Activated naive CD8-positive, alpha-beta T cell treated with anti-CD3 and anti-CD28 coated beads, Interleukin-2, amount 50 U/mL, for 24 hours (primary cell): ENCODE data around the gene CCNY.

Source experiments
- ATAC-seq: fragments of 150-1000 bp; cut with Tn5 transposase; one replicate; pipeline ENCODE4 v1.10.0; 2021
- DNase-seq: peaks from one replicate; pipeline ENCODE4 v3.0.0; 2021
- H3K27ac Mint-ChIP-seq: one replicate; pipeline ENCODE4 v1.8.0; 2021; ENCODE audit warnings: mild to moderate bottlenecking, mixed read lengths
- H3K27me3 Mint-ChIP-seq: one replicate; pipeline ENCODE4 v1.8.0; 2021; ENCODE audit warnings: mixed read lengths
- H3K36me3 Mint-ChIP-seq: one replicate; pipeline ENCODE4 v1.8.0; 2021; ENCODE audit warnings: low read depth, mixed read lengths
- H3K4me1 Mint-ChIP-seq: one replicate; pipeline ENCODE4 v1.8.0; 2021; ENCODE audit warnings: mixed read lengths
- H3K4me3 Mint-ChIP-seq: one replicate; pipeline ENCODE4 v1.8.0; 2021; ENCODE audit warnings: mild to moderate bottlenecking, moderate library complexity, mixed read lengths
- H3K9me3 Mint-ChIP-seq: one replicate; pipeline ENCODE4 v1.8.0; 2021; ENCODE audit warnings: mixed read lengths

CCNY gene

DNA sequence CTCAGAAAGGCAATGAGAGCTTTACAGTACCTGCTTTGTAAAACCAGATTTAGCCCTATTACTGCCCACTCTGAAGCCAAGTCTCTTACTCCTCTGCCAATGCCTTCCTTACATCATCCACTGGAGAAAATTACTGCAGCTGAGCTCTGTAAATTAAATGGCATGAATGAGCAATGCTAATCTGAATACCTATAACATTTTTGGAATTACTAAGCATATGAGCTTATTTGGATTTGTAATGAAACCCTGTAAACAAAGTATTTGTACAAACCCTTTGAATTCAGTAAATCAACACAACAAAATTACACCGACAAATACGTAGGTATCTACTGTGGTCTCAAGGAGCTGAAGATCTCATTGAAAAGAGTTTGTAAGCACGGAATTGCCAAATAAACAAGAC is 12.1 kb upstream of the CCNY start:
- no peaks in the 10 kb centered on the region for H3K27me3 Mint-ChIP-seq

DNA sequence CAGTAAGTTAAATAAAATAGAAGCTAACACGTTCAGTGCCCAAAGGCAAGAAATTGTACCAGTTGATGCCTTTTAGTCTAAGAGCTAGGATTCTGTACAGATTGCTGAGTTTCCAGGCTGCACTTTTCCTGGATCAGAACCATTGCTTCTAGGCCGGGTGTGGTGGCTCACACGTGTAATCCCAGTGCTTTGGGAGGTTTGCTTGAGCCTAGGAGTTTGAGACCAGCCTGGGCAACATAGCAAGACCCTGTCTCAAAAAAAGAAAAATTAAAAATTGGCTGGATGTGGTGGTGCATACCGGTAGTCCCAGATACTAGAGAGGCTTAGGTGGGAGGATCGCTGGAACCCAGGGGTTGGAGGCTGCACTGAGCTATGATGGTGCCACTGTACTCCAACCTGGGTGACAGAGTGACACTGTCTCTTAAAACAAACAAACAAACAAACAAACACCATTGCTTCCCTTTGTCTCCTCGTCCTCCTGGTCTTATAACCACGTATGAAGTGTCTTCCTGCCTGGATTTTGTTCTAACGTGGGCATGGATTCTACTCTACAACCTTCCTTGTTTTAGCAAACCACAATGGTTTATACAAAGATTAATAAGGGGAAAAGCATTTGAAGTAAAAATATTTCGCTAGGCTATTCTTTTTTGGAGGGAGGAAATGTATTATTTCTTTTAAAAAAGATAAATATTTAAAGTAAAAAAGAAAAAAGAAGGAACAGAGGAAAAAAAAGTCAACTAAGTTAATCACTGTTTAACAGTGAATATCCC is 9.7 kb upstream of the CCNY start:
- H3K9me3 Mint-ChIP-seq: peaks cover 5% of the 10 kb centered on the region
- H3K27ac Mint-ChIP-seq: no peak overlapping the region
- DNase-seq (no peak), ATAC-seq (no peak)
- no peaks in the 10 kb centered on the region for H3K27me3 Mint-ChIP-seq
- H3K36me3 Mint-ChIP-seq: peaks cover 11% of the 10 kb centered on the region
- no peak overlapping the region for H3K4me3 Mint-ChIP-seq
- H3K4me1 Mint-ChIP-seq: peaks cover 21% of the 10 kb centered on the region

More for the DNA sequence above, 12.1 kb upstream of the CCNY start:
- Mint-ChIP-seq H3K4me1 (peaks cover 16% of the 10 kb centered on the region), H3K4me3 (no peak overlapping the region), H3K9me3 (peaks cover 5% of the 10 kb centered on the region), H3K27ac (no peak overlapping the region), H3K36me3 (peaks cover 15% of the 10 kb centered on the region)
- ATAC-seq (no peak), DNase-seq (no peak)

DNA sequence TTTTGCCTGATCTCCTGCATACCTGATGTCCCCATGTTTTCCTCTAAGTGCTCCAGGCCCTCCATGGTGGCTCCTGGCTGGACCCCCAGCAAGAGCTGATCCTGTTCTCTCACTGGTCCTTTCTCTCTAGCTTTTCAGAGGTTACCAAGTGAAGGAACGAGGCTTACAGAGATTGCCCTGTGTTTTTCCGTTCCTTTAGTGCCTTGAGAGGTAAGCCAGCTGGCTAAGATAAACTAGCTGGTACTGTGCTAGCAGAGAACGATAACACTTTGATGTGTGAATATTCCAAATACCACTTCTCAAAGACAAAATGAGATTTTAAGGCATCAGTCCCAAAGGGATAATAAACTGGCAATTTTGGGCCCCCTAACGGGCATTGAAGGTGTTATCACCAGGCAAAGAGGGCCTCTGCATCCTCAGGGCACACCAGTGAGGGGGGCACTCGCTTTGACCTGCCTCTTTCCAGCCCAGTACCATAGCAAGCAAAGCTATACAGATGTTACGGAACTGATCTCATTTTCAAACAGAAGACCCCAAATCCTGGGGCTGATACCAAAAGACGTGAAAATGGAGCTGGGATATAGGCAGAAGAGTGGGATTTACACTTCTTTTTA is 8.4 kb upstream of the CCNY start:
- no peaks in the 10 kb centered on the region for H3K27me3 Mint-ChIP-seq
- H3K4me1 Mint-ChIP-seq: peaks cover 29% of the 10 kb centered on the region
- DNase-seq (no peak), ATAC-seq (no peak)
- H3K9me3 Mint-ChIP-seq: no peaks in the 10 kb centered on the region
- H3K27ac Mint-ChIP-seq: peak overlapping the region; percentile 48
- peaks cover 8% of the 10 kb centered on the region for H3K36me3 Mint-ChIP-seq
- no peak overlapping the region for H3K4me3 Mint-ChIP-seq

DNA sequence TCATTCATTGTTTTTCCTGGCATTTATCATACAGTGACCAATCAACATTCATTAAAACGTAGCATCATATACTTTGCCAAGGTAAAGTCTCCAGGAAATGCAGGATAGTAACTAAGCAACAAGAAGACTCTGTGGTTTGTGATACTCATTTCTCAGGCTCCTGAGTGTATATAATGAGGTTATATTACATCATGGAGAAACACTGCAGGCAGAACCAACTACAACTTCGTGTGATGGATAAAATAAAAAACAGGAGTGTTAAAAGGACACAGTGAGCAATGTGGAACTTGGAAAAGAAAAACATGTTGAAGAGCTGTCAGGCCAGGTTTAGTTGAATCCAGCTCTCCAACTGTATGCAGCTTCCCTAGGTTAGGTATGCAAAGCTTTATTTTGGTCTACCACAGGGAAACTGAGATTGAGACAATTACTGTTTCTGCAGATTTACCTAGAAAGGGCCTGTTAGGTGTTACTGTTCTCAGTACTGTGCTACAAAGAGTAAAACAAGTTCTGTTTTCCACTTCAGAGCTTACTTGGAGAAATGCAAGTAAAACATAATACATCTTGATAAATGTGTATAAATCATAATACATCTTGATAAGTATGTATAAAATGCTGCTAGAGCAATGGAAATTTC is 7.8 kb upstream of the CCNY start:
- ATAC-seq: peak; percentile 78
- H3K27ac Mint-ChIP-seq: peak overlapping the region; percentile 48
- peaks cover 7% of the 10 kb centered on the region for H3K36me3 Mint-ChIP-seq
- H3K27me3 Mint-ChIP-seq: no peaks in the 10 kb centered on the region
- no peaks in the 10 kb centered on the region for H3K9me3 Mint-ChIP-seq
- peaks cover 35% of the 10 kb centered on the region for H3K4me1 Mint-ChIP-seq
- no peak overlapping the region for H3K4me3 Mint-ChIP-seq
- no peak for DNase-seq

DNA sequence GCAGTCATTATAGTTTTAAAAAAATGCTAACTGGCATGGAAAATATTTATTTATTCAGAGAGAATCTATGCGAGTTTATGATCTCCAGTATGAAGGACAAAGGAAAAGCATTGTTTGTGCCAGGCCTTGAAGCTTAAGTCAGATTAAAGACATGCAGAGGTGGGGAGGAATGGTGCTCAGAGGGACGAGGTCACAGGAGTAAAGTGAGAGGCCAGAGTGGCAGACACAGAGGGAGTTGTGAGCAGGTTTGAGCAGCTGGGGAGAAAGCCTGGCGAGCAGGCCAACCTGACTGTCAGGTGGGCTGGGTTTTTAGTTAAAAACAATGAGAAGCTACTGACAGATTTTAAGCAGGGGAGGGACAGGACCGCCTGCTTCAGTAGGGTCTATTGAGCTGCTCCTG is 6.8 kb upstream of the CCNY start:
- Mint-ChIP-seq H3K27ac (no peak overlapping the region), H3K27me3 (no peaks in the 10 kb centered on the region), H3K4me1 (peaks cover 38% of the 10 kb centered on the region), H3K4me3 (no peak overlapping the region), H3K9me3 (no peaks in the 10 kb centered on the region), H3K36me3 (peaks cover 8% of the 10 kb centered on the region)
- ATAC-seq (no peak), DNase-seq (no peak)

DNA sequence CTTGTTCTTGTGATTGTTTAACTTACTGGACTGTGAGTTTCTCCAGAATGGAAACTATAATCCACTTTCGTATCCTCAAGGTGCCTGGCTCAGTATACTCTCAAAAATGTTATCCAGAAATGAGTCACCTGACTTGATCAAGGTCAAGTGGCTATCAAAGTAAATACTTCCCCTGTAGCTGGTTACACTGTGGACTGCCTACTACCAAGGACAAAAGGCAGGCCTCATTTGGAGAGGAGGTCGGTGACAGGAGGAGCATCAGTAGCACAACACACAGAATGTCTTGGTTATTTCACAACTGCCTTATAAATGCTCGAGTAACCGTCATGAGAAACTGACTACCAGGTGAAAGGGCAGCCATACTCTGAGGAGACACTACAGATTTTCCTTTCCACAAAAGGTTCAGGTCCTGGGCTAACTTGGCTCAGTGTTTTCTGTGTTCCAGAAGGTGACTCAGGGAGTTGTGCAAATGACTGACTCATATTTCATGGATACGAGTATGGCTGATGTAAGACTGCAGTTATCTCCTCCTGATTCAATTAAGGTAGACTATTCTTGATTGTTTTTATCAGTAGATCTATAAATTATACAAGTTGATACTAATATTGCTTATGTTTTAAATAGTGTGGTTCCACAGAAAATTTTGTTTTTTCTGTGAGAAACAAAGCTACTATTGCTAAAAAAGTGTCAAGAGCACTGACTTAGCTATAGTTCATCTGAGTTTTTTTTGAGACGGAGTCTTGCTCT is 4.2 kb upstream of the CCNY start:
- Mint-ChIP-seq H3K36me3 (peaks cover 8% of the 10 kb centered on the region), H3K4me3 (no peak overlapping the region), H3K9me3 (no peaks in the 10 kb centered on the region), H3K27me3 (no peaks in the 10 kb centered on the region), H3K4me1 (peaks cover 50% of the 10 kb centered on the region), H3K27ac (peak overlapping the region; percentile 75)
- DNase-seq (no peak), ATAC-seq (peak; percentile 14)

DNA sequence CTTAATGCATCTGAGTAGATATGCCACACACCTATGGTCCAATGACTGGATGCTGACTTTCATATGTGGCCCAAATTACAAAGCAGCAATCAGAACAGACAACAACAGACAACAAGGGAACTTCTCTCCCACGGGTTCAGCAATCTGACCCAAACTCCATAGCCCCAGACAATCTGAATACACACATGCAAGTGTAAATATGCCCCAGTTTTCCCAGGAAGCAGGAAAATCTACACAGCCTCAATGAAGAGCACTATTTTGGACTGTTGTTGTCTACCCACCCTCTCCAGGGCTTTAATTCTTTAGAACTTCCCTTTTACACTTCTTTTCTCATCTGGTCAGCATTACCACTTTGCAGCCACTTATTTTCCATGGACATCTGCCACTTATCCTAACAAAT is 2.0 kb upstream of the CCNY start:
- Mint-ChIP-seq H3K36me3 (peaks cover 8% of the 10 kb centered on the region), H3K27ac (peak overlapping the region; percentile 56), H3K9me3 (no peaks in the 10 kb centered on the region), H3K4me3 (peak overlapping the region; percentile 65), H3K4me1 (peaks cover 58% of the 10 kb centered on the region), H3K27me3 (no peaks in the 10 kb centered on the region)
- DNase-seq (no peak), ATAC-seq (no peak)

DNA sequence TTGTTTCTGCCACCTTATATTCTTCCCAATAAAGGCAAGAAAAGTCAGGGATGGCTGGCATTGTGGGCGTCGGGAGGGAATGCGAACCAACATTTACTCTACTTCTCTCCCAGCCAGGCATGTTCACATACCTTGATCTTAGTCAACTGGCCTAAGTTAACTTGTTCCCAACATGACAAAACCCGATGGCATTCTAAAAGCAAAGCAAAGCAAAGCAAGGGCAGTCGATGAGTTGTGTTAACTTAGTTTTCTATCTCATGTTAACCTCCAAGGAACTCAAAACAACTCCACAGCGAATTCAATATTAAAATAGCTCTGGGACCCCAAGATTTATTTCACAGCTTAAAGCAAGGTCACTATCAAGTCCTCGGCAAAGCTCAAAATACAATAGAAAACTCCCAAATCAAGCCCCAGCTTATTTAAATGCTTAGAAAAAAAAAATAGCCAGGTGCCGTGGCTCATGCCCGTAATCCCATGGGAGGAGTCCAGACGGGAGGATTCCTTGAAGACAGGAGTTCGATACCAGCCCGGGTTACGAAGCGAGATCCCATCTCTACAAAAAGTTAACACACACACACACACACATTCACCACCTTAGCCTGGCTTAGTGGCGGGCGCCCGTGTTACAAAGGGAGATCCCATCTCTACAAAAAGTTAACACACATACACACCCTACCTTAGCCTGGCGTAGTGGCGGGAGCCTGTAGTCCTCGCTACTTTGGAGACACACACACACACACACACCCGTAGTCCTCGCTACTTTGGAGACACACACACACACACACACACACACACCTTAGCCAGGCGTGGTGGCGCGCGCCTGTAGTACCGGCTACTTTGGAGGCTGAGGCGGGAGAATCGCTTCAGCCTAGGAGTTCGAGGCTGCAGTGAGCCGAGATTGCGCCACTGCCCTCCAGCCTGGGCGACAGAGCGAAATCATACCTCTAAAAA is 901 bp upstream of the CCNY start:
- ATAC-seq (no peak), DNase-seq (peak; percentile 41)
- H3K4me3 Mint-ChIP-seq: peak overlapping the region; percentile 92

DNA sequence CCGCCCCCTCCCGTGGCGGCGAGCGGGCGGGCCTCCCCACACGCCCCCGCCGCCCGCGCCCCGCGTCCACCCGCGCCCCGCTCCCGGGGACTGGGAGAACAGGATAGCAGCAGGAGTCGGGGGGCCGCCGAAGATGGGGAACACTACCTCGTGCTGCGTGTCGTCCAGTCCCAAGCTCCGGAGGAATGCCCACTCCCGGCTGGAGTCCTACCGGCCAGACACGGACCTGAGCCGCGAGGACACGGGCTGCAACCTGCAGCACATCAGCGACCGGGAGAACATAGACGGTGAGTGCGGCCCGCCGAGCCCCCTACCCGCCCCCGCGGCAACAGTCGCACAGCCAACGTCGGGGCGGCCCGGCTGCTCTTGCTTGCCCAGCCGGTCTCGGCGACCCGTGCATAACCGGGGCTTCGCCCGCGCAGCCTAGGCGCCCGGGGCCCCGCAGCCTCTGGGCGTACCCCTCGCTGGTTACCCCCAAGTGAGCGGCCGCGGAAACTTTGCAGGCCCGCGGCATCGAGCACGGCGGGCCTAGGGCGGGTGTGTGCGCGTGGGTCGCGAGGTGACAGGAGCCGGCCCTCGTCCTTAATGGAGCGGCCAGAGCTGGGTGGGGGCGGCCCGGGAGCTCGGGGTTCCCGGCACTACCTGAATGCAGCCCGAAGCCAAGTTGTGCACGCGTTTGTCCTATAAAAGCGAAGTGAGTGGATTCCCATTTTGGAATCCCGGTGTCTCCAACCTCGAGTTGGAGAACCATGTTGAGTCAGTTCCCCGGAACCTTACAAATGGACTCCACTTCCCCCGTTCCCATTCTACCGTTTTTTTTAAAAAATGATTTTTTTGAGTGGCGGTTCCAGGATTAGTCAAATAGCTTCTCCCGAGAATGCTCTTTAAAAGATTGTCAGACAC is 863 bp downstream of the CCNY start:
- peak overlapping the region; percentile 83 for H3K4me3 Mint-ChIP-seq
- H3K27me3 Mint-ChIP-seq: no peaks in the 10 kb centered on the region
- peaks cover 7% of the 10 kb centered on the region for H3K36me3 Mint-ChIP-seq
- ATAC-seq: peak; percentile 1
- H3K27ac Mint-ChIP-seq: peak overlapping the region; percentile 73
- H3K9me3 Mint-ChIP-seq: no peaks in the 10 kb centered on the region
- peak; percentile 56 for DNase-seq
- H3K4me1 Mint-ChIP-seq: peaks cover 77% of the 10 kb centered on the region

More for the DNA sequence above, 901 bp upstream of the CCNY start:
- H3K4me1 Mint-ChIP-seq: peaks cover 65% of the 10 kb centered on the region
- no peaks in the 10 kb centered on the region for H3K9me3 Mint-ChIP-seq
- H3K27me3 Mint-ChIP-seq: no peaks in the 10 kb centered on the region
- H3K36me3 Mint-ChIP-seq: peaks cover 9% of the 10 kb centered on the region
- peak overlapping the region; percentile 89 for H3K27ac Mint-ChIP-seq

DNA sequence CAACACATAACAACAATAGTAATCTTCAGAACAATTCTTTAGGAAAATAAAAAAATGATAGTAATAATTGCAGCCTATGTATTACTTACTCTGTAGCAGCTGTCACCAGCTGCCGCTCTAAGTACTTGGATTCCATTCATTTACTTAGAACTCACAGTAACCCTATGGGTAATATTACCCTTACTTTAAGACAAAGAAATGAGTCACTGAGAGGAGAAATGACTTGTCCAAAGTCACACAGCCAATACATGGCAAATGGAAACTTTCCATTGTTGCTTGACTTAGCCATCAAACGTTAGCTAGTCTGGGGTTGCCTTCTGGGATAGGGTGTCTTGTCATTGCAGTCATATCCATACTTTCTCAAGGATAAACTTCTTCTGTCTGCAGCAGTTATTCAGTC is 3.6 kb downstream of the CCNY start:
- H3K27ac Mint-ChIP-seq: peak overlapping the region; percentile 89
- ATAC-seq: peak; percentile 70

DNA sequence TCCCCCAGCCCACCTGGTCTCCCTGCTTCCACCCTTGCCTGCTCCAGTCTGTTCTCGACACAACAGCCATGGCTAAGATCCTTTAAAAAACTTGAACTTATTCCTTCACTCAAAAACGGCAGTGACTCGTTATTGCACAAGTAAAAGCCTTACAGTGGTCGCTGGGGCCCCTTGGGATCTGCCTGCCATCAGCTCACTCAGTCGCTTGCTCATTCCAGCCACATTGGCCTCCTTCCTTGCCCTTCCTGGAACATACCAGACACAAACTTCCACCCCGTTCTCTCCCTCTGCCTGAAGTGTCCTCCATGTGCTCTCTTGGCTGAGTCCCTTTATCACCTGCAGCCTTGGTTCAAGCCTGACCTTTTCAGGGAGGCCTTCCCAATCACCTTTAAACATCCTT is 4.7 kb downstream of the CCNY start:
- peak overlapping the region; percentile 53 for H3K4me3 Mint-ChIP-seq
- H3K4me1 Mint-ChIP-seq: peaks cover 79% of the 10 kb centered on the region
- peak; percentile 23 for DNase-seq
- no peak for ATAC-seq
- peak overlapping the region; percentile 89 for H3K27ac Mint-ChIP-seq
- no peaks in the 10 kb centered on the region for H3K9me3 Mint-ChIP-seq
- peaks cover 7% of the 10 kb centered on the region for H3K36me3 Mint-ChIP-seq
- no peaks in the 10 kb centered on the region for H3K27me3 Mint-ChIP-seq

More for the DNA sequence above, 3.6 kb downstream of the CCNY start:
- H3K4me3 Mint-ChIP-seq: peak overlapping the region; percentile 48
- peaks cover 80% of the 10 kb centered on the region for H3K4me1 Mint-ChIP-seq
- no peak for DNase-seq
- H3K27me3 Mint-ChIP-seq: no peaks in the 10 kb centered on the region
- H3K36me3 Mint-ChIP-seq: peaks cover 5% of the 10 kb centered on the region
- H3K9me3 Mint-ChIP-seq: no peaks in the 10 kb centered on the region

DNA sequence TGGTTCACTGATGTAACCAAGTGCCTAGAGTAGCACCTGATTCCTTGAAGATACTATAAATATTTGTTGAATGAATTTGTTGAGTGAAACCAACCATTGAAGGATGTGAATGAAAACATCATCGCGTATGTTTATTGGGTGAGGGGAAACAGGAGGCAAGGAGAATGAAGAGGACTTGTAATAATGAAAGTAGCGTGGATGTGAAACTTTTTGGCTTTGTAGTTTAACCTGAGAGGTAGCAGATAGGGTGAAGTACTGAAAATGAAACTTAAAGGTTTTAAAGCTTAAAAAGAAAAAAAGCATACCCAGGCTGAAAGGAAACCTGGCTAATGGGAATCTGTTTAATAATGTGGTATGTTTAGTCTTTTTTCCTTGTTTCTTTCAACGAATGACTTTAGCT is 5.2 kb downstream of the CCNY start:
- H3K27me3 Mint-ChIP-seq: no peaks in the 10 kb centered on the region
- no peaks in the 10 kb centered on the region for H3K9me3 Mint-ChIP-seq
- no peak for DNase-seq
- peaks cover 83% of the 10 kb centered on the region for H3K4me1 Mint-ChIP-seq
- H3K27ac Mint-ChIP-seq: peak overlapping the region; percentile 89
- peaks cover 7% of the 10 kb centered on the region for H3K36me3 Mint-ChIP-seq
- peak; percentile 53 for ATAC-seq
- H3K4me3 Mint-ChIP-seq: peak overlapping the region; percentile 53
